Measurements from ENCODE around the gene DISP3.

Gene DISP3

DNA sequence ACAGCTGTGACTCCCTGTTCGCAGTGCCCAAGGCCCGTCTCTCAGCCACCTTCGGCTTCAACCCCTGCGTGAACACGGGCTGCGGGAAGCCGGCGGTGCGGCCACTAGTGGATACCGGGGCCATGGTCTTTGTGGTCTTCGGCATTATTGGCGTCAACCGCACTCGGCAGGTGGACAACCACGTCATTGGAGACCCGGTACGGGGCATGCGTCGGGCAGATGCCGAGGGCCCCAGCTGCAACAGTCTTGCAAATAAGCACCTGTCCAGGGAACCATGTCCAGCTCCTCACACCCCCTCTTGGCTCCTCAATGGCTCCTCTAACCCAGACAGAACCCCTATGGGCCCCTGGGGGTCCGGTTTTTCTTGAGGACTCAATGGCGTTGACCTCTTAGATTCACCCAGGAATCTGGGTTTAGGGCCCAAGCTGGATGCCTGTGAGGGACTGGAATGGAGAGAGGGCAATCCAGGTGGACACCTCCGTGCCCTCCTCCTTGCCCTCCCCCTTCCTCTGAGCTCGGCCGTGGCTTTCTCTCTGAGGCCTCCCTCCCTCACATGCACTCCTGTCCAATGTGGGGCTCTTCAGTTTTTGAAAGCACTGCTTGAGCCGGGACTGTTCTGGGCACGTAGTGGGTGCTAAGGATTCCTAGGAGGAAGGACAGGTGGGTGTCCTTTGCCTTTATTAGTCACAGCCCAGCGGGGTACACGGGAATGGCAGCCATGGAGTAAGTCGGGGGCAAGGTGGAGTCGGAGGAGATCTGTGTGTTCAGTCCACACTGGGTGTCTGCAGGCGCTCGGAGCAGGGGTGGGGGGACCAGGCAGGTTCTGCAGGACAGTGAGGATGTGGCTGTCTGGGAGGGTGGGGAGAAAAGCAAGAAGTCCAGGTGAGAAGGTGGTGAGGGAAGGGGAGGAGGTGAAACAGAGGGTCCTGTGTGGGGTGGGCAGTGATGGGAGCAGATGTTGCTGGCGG, 51.1 kb downstream of the DISP3 start:
- no peak for DNase-seq (ENCODE audit: low read depth)
- TF ChIP-seq, protein P1, sequence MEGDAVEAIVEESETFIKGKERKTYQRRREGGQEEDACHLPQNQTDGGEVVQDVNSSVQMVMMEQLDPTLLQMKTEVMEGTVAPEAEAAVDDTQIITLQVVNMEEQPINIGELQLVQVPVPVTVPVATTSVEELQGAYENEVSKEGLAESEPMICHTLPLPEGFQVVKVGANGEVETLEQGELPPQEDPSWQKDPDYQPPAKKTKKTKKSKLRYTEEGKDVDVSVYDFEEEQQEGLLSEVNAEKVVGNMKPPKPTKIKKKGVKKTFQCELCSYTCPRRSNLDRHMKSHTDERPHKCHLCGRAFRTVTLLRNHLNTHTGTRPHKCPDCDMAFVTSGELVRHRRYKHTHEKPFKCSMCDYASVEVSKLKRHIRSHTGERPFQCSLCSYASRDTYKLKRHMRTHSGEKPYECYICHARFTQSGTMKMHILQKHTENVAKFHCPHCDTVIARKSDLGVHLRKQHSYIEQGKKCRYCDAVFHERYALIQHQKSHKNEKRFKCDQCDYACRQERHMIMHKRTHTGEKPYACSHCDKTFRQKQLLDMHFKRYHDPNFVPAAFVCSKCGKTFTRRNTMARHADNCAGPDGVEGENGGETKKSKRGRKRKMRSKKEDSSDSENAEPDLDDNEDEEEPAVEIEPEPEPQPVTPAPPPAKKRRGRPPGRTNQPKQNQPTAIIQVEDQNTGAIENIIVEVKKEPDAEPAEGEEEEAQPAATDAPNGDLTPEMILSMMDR (IDR thresholded peaks at IDR 0.05; ENCODE audit: low read depth, low read length) = no peak
- TF ChIP-seq POLR2A (IDR thresholded peaks at IDR 0.05; ENCODE audit: extremely low read depth, insufficient read length) = no peak
- TF ChIP-seq, protein P2, sequence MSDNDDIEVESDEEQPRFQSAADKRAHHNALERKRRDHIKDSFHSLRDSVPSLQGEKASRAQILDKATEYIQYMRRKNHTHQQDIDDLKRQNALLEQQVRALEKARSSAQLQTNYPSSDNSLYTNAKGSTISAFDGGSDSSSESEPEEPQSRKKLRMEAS (IDR thresholded peaks at IDR 0.05; ENCODE audit: low read depth, low read length) = no peak
- H3K4me3 ChIP-seq (ENCODE audit: low read depth, low read length) = no peak overlapping the region

DNA sequence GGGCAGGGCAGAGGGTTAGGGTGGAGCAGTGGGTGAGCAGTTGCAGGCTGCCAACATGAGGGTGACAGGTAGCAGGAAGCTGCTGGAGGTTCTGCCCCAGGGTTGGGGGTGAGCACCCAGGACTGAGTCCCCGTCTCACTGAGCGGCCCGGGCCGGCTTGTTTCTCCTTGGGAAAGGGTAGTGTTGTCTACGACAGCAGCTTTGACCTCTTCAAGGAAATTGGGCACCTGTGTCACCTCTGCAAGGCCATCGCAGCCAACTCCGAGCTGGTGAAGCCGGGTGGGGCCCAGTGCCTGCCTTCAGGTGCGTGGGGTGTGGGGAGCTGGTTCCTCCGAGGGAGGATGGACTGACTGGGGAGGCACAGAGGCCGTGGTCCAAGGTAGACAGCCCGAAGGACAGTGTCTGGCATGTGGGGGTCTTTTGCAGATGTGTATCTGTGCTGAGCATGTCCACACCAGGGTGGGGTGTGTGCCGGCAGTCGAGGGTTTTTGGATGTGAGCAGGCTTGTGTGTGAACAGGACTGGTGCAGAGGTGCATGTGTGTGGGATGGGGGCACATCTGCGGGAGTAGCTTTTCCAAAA, 51.9 kb downstream of the DISP3 start:
- TF ChIP-seq, protein P2 (IDR thresholded peaks at IDR 0.05; ENCODE audit: low read depth, low read length) = no peak
- H3K4me3 ChIP-seq (ENCODE audit: low read depth, low read length) = no peak overlapping the region
- DNase-seq (ENCODE audit: low read depth) = no peak

DNA sequence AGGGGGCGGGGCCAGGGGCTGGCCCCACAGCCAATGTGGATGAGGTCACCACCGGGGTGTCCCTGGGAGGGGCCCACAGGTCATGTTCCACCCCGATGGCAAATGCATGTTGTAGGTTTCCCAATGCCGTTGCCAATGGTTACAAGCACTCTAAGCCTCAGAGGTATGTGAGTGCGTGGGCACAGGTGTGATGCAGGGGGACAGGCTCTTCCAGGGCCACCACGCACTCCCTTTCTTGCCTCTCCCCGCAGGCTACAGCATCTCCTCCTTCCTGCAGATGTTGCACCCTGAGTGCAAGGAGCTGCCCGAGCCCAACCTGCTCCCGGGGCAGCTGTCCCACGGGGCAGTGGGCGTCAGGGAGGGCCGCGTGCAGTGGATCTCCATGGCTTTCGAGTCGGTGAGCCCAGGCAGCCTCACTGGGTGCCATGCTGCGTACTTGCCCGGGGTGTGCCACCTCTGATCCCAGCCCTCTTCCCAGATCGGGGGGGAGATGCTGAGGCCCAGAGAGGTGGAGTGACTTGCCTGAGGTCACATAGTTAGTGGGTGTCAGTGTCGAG, 52.4 kb downstream of the DISP3 start:
- TF ChIP-seq POLR2A (IDR thresholded peaks at IDR 0.05; ENCODE audit: extremely low read depth, insufficient read length) (no peak), MYC (IDR thresholded peaks at IDR 0.05; ENCODE audit: low read depth, low read length) (no peak)
- TF ChIP-seq, protein P1 (IDR thresholded peaks at IDR 0.05; ENCODE audit: low read depth, low read length) = no peak
- TF ChIP-seq, protein P2 (IDR thresholded peaks at IDR 0.05; ENCODE audit: low read depth, low read length) = no peak
- no peak for DNase-seq (ENCODE audit: low read depth)
- no peak overlapping the region for H3K4me3 ChIP-seq (ENCODE audit: low read depth, low read length)

DNA sequence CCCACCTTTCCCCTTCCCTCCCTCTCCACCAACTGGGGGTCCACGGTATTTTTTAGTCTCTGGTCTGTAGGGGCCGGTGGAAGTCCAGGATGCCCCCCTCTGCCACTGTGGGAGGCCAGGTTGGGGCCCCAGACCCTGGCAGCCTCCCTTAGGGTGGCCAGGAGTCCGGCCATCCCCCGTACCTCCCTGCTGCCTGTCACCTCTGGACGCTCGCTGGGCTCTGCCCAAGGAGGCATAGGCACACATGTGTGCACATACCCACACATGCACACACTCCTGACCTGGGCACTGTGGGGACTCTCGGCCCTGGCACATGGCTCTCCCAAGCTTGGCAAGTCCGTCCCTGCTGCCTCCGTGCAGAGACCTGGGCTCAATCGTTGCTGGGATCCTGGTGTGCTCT, 53.0 kb downstream of the DISP3 start:
- TF ChIP-seq, protein P2 (IDR thresholded peaks at IDR 0.05; ENCODE audit: low read depth, low read length) = no peak
- no peak for TF ChIP-seq MYC (IDR thresholded peaks at IDR 0.05; ENCODE audit: low read depth, low read length)
- no peak for TF ChIP-seq POLR2A (IDR thresholded peaks at IDR 0.05; ENCODE audit: extremely low read depth, insufficient read length)

DNA sequence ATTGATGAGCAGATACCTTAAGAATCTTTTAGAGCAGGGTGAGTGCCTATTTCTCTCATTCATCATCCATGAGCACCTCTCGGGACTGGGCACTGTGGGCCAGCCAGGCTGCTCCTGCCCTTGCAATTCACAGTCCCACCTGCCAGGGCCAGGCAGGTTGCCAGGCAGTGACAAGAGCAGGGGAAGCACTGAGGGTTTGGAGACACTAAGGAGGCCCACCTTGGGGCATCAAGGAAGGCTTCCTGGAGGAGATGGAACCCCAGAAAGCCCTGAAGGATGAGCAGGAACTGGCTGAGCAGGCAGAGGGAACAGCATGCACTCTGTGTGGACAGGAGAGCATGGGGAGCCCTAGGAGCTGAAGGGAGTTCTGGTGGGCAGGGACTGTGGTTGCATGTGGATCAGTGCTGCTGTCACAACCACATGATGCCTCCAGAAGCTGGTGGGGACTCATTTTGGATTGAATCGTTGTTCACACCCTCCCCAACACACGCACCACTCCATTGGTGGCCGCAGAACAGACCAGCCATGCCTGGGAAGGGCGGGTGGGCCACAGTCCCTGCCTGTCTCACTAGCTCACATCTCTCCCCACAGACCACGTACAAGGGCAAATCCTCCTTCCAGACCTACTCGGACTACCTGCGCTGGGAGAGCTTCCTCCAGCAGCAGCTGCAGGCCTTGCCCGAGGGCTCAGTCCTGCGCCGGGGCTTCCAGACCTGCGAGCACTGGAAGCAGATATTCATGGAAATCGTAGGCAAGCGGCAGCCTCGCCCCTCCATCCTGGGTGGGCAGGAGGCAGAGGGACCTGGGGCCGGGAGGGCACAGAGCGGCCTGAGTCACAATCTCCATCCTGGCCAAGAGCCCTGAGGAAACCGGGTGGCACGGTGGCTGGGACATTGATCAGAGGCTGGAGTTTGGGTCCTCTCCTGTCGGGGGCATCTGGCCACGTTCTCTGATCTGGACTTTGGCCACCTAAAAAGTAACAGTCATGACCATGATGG, 55.1 kb downstream of the DISP3 start:
- TF ChIP-seq, protein P1 (IDR thresholded peaks at IDR 0.05; ENCODE audit: low read depth, low read length) = no peak
- TF ChIP-seq MYC (IDR thresholded peaks at IDR 0.05; ENCODE audit: low read depth, low read length) (no peak), POLR2A (IDR thresholded peaks at IDR 0.05; ENCODE audit: extremely low read depth, insufficient read length) (no peak)
- TF ChIP-seq, protein P2 (IDR thresholded peaks at IDR 0.05; ENCODE audit: low read depth, low read length) = no peak
- no peak overlapping the region for H3K4me3 ChIP-seq (ENCODE audit: low read depth, low read length)
- DNase-seq (ENCODE audit: low read depth) = no peak

More for the DNA sequence above, 53.0 kb downstream of the DISP3 start:
- no peak for DNase-seq (ENCODE audit: low read depth)
- no peak overlapping the region for H3K4me3 ChIP-seq (ENCODE audit: low read depth, low read length)

DNA sequence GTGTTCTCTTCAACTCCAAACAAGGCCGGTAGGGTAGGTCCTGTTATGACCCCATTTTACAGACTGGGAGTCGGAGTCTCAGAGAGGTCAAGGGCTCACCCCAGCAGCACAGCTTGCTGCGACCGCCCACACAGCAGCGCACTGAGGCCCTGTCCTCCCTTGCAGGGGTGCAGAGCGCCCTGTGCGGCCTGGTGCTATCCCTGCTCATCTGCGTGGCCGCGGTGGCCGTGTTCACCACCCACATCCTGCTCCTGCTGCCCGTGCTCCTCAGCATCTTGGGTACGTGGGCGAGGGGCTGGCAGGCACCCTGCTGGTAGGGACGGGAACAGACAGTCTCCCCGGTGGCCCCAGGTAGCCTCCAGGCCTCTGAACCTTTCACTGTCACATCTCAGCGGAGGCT, 55.9 kb downstream of the DISP3 start:
- no peak for TF ChIP-seq MYC (IDR thresholded peaks at IDR 0.05; ENCODE audit: low read depth, low read length)
- TF ChIP-seq POLR2A (IDR thresholded peaks at IDR 0.05; ENCODE audit: extremely low read depth, insufficient read length) = no peak
- TF ChIP-seq, protein P2 (IDR thresholded peaks at IDR 0.05; ENCODE audit: low read depth, low read length) = no peak
- TF ChIP-seq, protein P1 (IDR thresholded peaks at IDR 0.05; ENCODE audit: low read depth, low read length) = no peak
- DNase-seq (ENCODE audit: low read depth) = no peak
- H3K4me3 ChIP-seq (ENCODE audit: low read depth, low read length) = no peak overlapping the region

Data from NB4 (cell line).